Spleen (tissue), 11 donors: ENCODE measurements around the gene TBC1D16. TPM values are rescaled to one million over a fixed set of nuclear protein-coding genes. Genes with fewer than 3 reads are reported as not detected.

Source experiments
- DNase-seq: peaks from one replicate; pipeline ENCODE4 v3.0.0-alpha.2; 2020
- H3K27ac ChIP-seq, 8 donors: fragments of 200-600 bp; sonication (generic) in 7 of 8; 1 replicate in 4 of 8; 2 replicates in 4 of 8; pipeline versions ENCODE4 v1.5.0 to v1.8.0; 2016 to 2021; ENCODE audit warnings: inconsistent platforms in 4 of 8, mild to moderate bottlenecking in 4 of 8, moderate library complexity in 1 of 8
- H3K27me3 ChIP-seq, 7 donors: fragments of 200-600 bp; sonication (generic) in 6 of 7; replicated peaks in 1 of 7; 1 replicate in 4 of 7; 2 replicates in 3 of 7; pipeline versions ENCODE4 v1.5.0 to v1.8.0; 2016 to 2021; ENCODE audit warnings: inconsistent platforms in 3 of 7, mild to moderate bottlenecking in 1 of 7
- H3K36me3 ChIP-seq, 6 donors: fragments of 200-600 bp; sonication (generic) in 5 of 6; 1 replicate in 4 of 6; 2 replicates in 2 of 6; pipeline versions ENCODE4 v1.5.0 to v1.8.0; 2016 to 2021; ENCODE audit warnings: inconsistent platforms in 2 of 6
- H3K4me1 ChIP-seq, 6 donors: fragments of 200-600 bp; sonication (generic) in 5 of 6; 1 replicate in 3 of 6; 2 replicates in 3 of 6; pipeline versions ENCODE4 v1.5.0 to v1.8.0; 2016 to 2021; ENCODE audit warnings: inconsistent platforms in 3 of 6
- H3K4me3 ChIP-seq, 8 donors: fragments of 200-600 bp; sonication (generic) in 7 of 8; 1 replicate in 4 of 8; 2 replicates in 4 of 8; pipeline versions ENCODE4 v1.5.0 to v1.8.0; 2016 to 2021; ENCODE audit warnings: inconsistent platforms in 4 of 8, mild to moderate bottlenecking in 4 of 8, moderate library complexity in 2 of 8
- H3K9me3 ChIP-seq, 8 donors: fragments of 200-600 bp; sonication (generic) in 7 of 8; 1 replicate in 4 of 8; 2 replicates in 4 of 8; pipeline versions ENCODE4 v1.5.0 to v1.8.0; 2016 to 2021; ENCODE audit warnings: inconsistent platforms in 4 of 8
- CTCF ChIP-seq, 11 experiments: fragments of 200-600 bp in 7 of 11; fragments of 450-650 bp in 4 of 11; sonication (generic) in 4 of 11; IDR thresholded peaks in 8 of 11; conservative IDR thresholded peaks in 3 of 11; 1 replicate in 7 of 11; 2 replicates in 4 of 11; pipeline versions ENCODE4 v1.4.0 to v1.8.0; 2016 to 2021; ENCODE audit warnings: antibody characterized with exemption in 11 of 11, inconsistent platforms in 4 of 11, mild to moderate bottlenecking in 1 of 11
- POLR2A ChIP-seq, 3 donors: fragments of 450-650 bp; IDR thresholded peaks; one replicate each; pipeline ENCODE4 v1.5.1; 2017; ENCODE audit warnings: antibody characterized with exemption in 3 of 3, mild to moderate bottlenecking in 1 of 3
- POLR2AphosphoS5 ChIP-seq, 3 donors: sonication (generic); formaldehyde crosslinking; IDR thresholded peaks; one replicate each; pipeline ENCODE4 v1.5.1; 2017; ENCODE audit warnings: antibody characterized with exemption in 3 of 3
- WGBS, 5 donors: extraction: QIAGEN DNeasy Blood & Tissue Kit in 3 of 5; methylation state at CpG; one replicate each; pipeline versions ENCODE4 v1.1.5 to v1.1.7; 2013 to 2018; 5-methylcytosine and 5-hydroxymethylcytosine counted together
- intact Hi-C: fragments of 100-400 bp; cut with DNase I; formaldehyde crosslinking; loops from one replicate; pipeline ENCODE4 v1.15.0; 2023; ENCODE audit warnings: low total_unique reads
- polyA plus RNA-seq, 3 donors: library from polyadenylated mRNA; stranded (reverse); fragments of 200-250 nt; gene quantifications; one replicate each; pipeline ENCODE4 v1.2.1, GENCODE V29; 2013
- total RNA-seq, 7 donors: library from RNA; depleted of rRNA in 3 of 7; stranded (reverse); fragments of >200 nt in 3 of 7; fragmentation: NEBNext Ultra II Directional in 4 of 7; extraction: Animal tissue kit (Norgen Biotek cat#: 25700) in 4 of 7; gene quantifications; one replicate each; pipeline versions ENCODE4 v1.1.0 to v1.2.1, GENCODE V29; 2016 to 2021
- donor health status: healthy with polysubstance abuse.
- donor health status: DM: no; HTN: no; CAD: no; lungs with moderate emphysema.
- donor health status: DM: no; HTN: no; CAD: no.
- donor health status: Bipolar disorder and iron deficiency.
- donor health status: healthy.
- donor health status: DM: no; HTN: no; CAD: no.
- donor health status: DM: yes; HTN: yes; CAD: no.

The TBC1D16 gene
- total and polyA plus RNA-seq, 10 donors: 1.3 to 33.6 (median 15.7) TPM

DNA sequence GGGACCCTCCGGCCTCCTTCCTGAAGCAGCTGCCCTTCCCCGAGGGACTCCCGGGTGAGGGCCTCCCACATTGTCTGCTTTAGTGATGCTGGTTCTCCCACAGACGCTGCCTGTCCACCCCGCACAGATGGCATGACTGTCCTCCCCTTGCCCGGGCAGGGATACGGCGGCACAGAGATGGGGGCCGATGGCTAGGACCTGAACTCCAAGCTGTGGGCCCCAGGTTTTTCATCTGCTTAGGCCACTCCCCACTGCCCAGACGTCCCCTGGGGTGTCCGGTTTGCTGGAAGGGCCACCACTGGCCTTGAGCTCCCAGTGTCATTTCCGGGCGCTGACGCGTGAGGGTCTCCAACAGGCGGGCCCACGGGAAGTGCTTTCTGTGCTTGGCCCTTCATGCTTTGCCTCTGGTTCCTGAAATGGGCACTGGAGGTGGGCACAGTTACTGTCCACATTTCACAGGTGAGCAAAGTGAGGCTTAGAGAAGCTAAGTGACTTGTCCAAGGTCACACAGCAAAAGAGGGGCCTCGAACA lies 109.0 kb downstream of the TBC1D16 start:
- Histone ChIP-seq H3K4me1 (peaks cover 4 to 56% (median 27%) of the 10 kb centered on the region in 6 donors), H3K27me3 (peaks cover 0 to 91% (median 27%) of the 10 kb centered on the region in 7 donors), H3K27ac (peak overlapping the region in 1 of 8 donors; percentile 16), H3K36me3 (no peaks in the 10 kb centered on the region), H3K4me3 (no peak overlapping the region), H3K9me3 (no peaks in the 10 kb centered on the region)
- WGBS, 5 donors: 64 to 85% (median 81%) methylated on average over 10 to 18 of the region's 18 CpGs
- intact Hi-C loops: no loop called here
- no peak for DNase-seq
- TF ChIP-seq CTCF (IDR thresholded peaks at IDR 0.05 in 8 of 11, conservative IDR thresholded peaks at IDR 0.05 in 3 of 11): no peak
- TF ChIP-seq POLR2AphosphoS5 (IDR thresholded peaks at IDR 0.05): peak in 2 of 3 donors; percentile 16 to 53

GRCh38 chr17:79926142-79926604 lies 109.5 kb downstream of the TBC1D16 start:
- peak overlapping the region in 1 of 8 donors; percentile 46 for H3K27ac ChIP-seq
- peaks cover 0 to 91% (median 28%) of the 10 kb centered on the region in 7 donors for H3K27me3 ChIP-seq
- TF ChIP-seq POLR2A (IDR thresholded peaks at IDR 0.05): no peak
- TF ChIP-seq POLR2AphosphoS5 (IDR thresholded peaks at IDR 0.05): no peak
- TF ChIP-seq CTCF (IDR thresholded peaks at IDR 0.05 in 8 of 11, conservative IDR thresholded peaks at IDR 0.05 in 3 of 11): no peak
- no peak for DNase-seq
- peaks cover 4 to 60% (median 31%) of the 10 kb centered on the region in 6 donors for H3K4me1 ChIP-seq
- 56 to 72% (median 67%) methylated on average over 8 to 9 of the region's 9 CpGs for WGBS, 5 donors
- no peaks in the 10 kb centered on the region for H3K36me3 ChIP-seq
- H3K4me3 ChIP-seq: no peak overlapping the region
- intact Hi-C loops: no loop called here
- no peaks in the 10 kb centered on the region for H3K9me3 ChIP-seq

DNA sequence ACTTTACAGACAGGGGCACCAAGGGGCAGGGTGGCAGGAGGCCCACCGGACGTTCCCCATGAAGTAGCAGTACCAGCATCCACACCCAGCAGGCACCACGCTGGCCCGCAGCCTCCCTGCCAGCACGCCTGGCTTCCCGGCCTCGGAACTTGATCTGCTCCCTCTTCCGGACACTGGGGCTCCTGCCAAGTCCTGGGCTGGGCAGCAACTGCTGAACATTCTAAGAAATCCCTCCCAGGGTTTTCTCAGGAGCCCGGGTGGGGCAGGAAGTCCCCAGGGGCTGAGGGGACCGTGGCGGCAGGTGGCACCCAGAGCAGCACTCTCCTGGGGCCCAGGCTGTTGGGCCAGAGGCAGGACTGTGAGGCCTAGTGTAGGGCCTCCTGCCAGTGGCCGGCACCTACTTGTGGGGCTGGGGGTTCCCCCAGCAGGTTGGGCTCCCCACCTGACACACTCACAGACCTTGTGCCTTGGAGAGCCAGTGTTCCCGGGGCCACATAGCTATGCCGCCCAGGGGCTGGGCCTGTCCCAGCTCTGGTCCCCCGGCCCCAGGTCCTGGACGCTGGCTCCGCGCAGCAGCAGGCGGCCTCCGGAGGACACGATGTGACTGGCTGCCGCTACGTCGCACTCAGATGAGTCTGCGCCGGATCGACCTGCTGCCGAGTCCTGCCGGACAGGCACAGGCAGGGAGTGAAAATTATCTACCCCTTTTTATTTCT lies 110.3 kb downstream of the TBC1D16 start:
- Histone ChIP-seq H3K27me3 (peaks cover 0 to 91% (median 20%) of the 10 kb centered on the region in 7 donors), H3K4me3 (no peak overlapping the region), H3K4me1 (peaks cover 3 to 59% (median 27%) of the 10 kb centered on the region in 6 donors), H3K36me3 (no peaks in the 10 kb centered on the region), H3K9me3 (no peaks in the 10 kb centered on the region), H3K27ac (peak overlapping the region in 4 of 8 donors; percentile 14 to 46 (median 26))
- peak; percentile 83 for DNase-seq
- 67 to 75% (median 69%) methylated on average over 16 to 29 of the region's 29 CpGs for WGBS, 5 donors
- intact Hi-C loops: no loop called here
- TF ChIP-seq POLR2AphosphoS5 (IDR thresholded peaks at IDR 0.05): peak; percentile 23 to 77 (median 69)
- TF ChIP-seq POLR2A (IDR thresholded peaks at IDR 0.05): no peak
- TF ChIP-seq CTCF (IDR thresholded peaks at IDR 0.05 in 8 of 11, conservative IDR thresholded peaks at IDR 0.05 in 3 of 11): peak in 2 of 11 experiments; percentile 8 to 16

DNA sequence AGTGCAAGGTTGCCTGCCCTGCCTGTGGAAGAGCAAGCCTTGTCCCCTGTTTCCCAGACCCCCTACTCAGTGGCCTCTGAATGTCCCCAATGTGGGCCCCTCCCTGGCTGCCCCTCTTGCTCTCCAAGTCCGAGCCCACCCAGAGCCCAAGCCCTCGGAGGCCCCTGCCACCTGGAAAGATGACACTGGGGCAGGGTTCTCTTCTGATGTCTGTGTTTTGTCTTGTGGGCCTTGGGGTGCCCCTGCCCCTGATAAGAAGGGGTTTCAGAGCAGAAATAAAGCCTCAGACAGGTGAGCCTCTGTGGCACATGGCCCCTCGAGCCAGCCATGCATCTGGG lies 111.1 kb downstream of the TBC1D16 start:
- Histone ChIP-seq H3K27ac (peak overlapping the region in 2 of 8 donors; percentile 31 to 46), H3K27me3 (peaks cover 0 to 92% (median 15%) of the 10 kb centered on the region in 7 donors), H3K4me1 (peaks cover 0 to 61% (median 26%) of the 10 kb centered on the region in 6 donors), H3K9me3 (no peaks in the 10 kb centered on the region), H3K4me3 (no peak overlapping the region), H3K36me3 (no peaks in the 10 kb centered on the region)
- WGBS, 5 donors: 69 to 98% (median 89%) methylated on average over 1 to 3 of the region's 3 CpGs
- TF ChIP-seq POLR2AphosphoS5 (IDR thresholded peaks at IDR 0.05) (no peak), CTCF (IDR thresholded peaks at IDR 0.05 in 8 of 11, conservative IDR thresholded peaks at IDR 0.05 in 3 of 11) (no peak), POLR2A (IDR thresholded peaks at IDR 0.05) (no peak)
- intact Hi-C loops: no loop called here
- DNase-seq: no peak
